Naive thymus-derived CD4-positive, alpha-beta T cell (primary cell): Measurements from ENCODE around the gene GRIP2. TPM values are rescaled to one million over a fixed set of nuclear protein-coding genes. Genes with fewer than 3 reads are reported as not detected.

Experiments used
- ATAC-seq: fragments of 150-1000 bp; cut with Tn5 transposase; 2 replicates; pipeline ENCODE4 v1.10.0; 2021; ENCODE audit warnings: mild to moderate bottlenecking, moderate library complexity
- CTCF ChIA-PET: fragments of 350-600 bp; sonication (Branson Sonifier 250); formaldehyde crosslinking; loops from one replicate; lab custom pipeline; 2021; ENCODE audit warnings: antibody characterized with exemption; lab: Charles Lee
- POLR2A ChIA-PET: fragments of 350-600 bp; sonication (Branson Sonifier 250); formaldehyde crosslinking; loops from one replicate; lab custom pipeline; 2021; ENCODE audit warnings: antibody characterized with exemption, inconsistent platforms; lab: Charles Lee
- DNase-seq, 9 donors: peaks; one replicate each; pipeline versions ENCODE4 v3.0.0 to v3.0.0-alpha.2; 2020 to 2022; ENCODE audit warnings: mixed read lengths in 1 of 9
- H3K27ac ChIP-seq: one replicate; pipeline ENCODE4 v1.7.0; 2013; ENCODE audit warnings: mild to moderate bottlenecking, low read depth, low read length, moderate library complexity
- H3K27me3 ChIP-seq, 2 donors: one replicate each; pipeline ENCODE4 v1.7.0; 2013; ENCODE audit warnings: low read length in 2 of 2, mild to moderate bottlenecking in 2 of 2, moderate library complexity in 2 of 2; ENCODE audit not compliant: control insufficient read depth in 2 of 2, insufficient read depth in 2 of 2
- H3K36me3 ChIP-seq, 3 experiments: 1 replicate in 2 of 3; 2 replicates in 1 of 3; pipeline ENCODE4 v1.7.0; 2013; ENCODE audit warnings: low read length in 3 of 3, mild to moderate bottlenecking in 3 of 3, moderate library complexity in 1 of 3; ENCODE audit not compliant: insufficient read depth in 3 of 3, control insufficient read depth in 2 of 3
- H3K4me1 ChIP-seq, 2 donors: one replicate each; pipeline ENCODE4 v1.7.0; 2013; ENCODE audit warnings: low read length in 2 of 2, mild to moderate bottlenecking in 2 of 2, moderate library complexity in 1 of 2; ENCODE audit not compliant: control insufficient read depth in 2 of 2, insufficient read depth in 2 of 2
- H3K4me3 ChIP-seq: 2 replicates; pipeline ENCODE4 v1.7.0; 2013; ENCODE audit warnings: mild to moderate bottlenecking, low read length
- H3K9me3 ChIP-seq, 3 experiments: 1 replicate in 2 of 3; 2 replicates in 1 of 3; pipeline ENCODE4 v1.7.0; 2013; ENCODE audit warnings: low read length in 3 of 3; ENCODE audit not compliant: control insufficient read depth in 2 of 3
- H3K27ac Mint-ChIP-seq, 9 donors: one replicate each; pipeline ENCODE4 v1.8.0; 2020 to 2022; ENCODE audit warnings: mixed read lengths in 9 of 9, mild to moderate bottlenecking in 8 of 9, moderate library complexity in 5 of 9, inconsistent platforms in 2 of 9
- H3K27me3 Mint-ChIP-seq, 5 donors: one replicate each; pipeline ENCODE4 v1.8.0; 2021 to 2022; ENCODE audit warnings: mixed read lengths in 5 of 5, mild to moderate bottlenecking in 1 of 5
- H3K36me3 Mint-ChIP-seq, 5 donors: one replicate each; pipeline ENCODE4 v1.8.0; 2020 to 2022; ENCODE audit warnings: mixed read lengths in 5 of 5, mild to moderate bottlenecking in 3 of 5, inconsistent platforms in 1 of 5
- H3K4me1 Mint-ChIP-seq, 7 donors: one replicate each; pipeline ENCODE4 v1.8.0; 2020 to 2022; ENCODE audit warnings: mixed read lengths in 7 of 7, mild to moderate bottlenecking in 3 of 7, inconsistent platforms in 1 of 7
- H3K4me3 Mint-ChIP-seq, 10 donors: one replicate each; pipeline ENCODE4 v1.8.0; 2020 to 2022; ENCODE audit warnings: mild to moderate bottlenecking in 10 of 10, mixed read lengths in 10 of 10, moderate library complexity in 6 of 10, inconsistent platforms in 2 of 10
- H3K9me3 Mint-ChIP-seq, 11 donors: one replicate each; pipeline ENCODE4 v1.8.0; 2020 to 2022; ENCODE audit warnings: mixed read lengths in 11 of 11, mild to moderate bottlenecking in 4 of 11, inconsistent platforms in 1 of 11, moderate library complexity in 1 of 11
- intact Hi-C, 2 donors: fragments of 100-400 bp; cut with micrococcal nuclease; formaldehyde crosslinking; loops; one replicate each; pipeline ENCODE4 v1.15.1; 2023
- polyA plus RNA-seq, 2 donors: library from polyadenylated mRNA; unstranded; fragments of 300-500 nt; fragmentation: Illumina TruSeq; gene quantifications; one replicate each; pipeline ENCODE4 v1.2.3, GENCODE V29; 2021
- total RNA-seq, 6 experiments: library from RNA in 5 of 6; stranded (reverse) in 5 of 6; gene quantifications; 1 replicate in 5 of 6; 2 replicates in 1 of 6; pipeline ENCODE4 v1.2.3 and lab custom pipeline; 2021 to 2026

GRIP2 gene
- total and polyA plus RNA-seq, 7 experiments from 2014 or later, result not detected

DNA sequence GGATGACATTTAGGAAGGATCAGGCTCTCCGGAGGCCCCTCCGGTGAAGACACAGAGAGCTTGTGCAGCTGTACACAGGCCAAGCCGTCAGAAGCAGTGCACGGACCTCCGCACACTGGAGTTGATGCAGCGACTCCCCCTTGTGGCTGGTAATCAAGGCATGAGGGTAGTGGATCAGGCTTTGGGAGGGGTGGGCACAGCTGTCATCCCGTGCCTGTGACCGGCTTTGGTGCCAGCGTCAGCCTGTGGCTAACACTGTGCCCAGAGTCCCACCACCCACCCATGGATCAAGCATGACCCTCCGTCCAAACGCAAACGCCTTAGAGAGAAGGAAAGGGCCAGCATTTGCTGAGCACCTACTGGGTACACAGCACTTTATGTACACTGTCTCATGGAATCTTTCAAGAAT is 8.2 kb upstream of the GRIP2 start:
- H3K36me3 ChIP-seq, result no peaks in the 10 kb centered on the region
- no peak overlapping the region for H3K27ac Mint-ChIP-seq
- peaks cover 0 to 2% (median 0%) of the 10 kb centered on the region in 5 donors for H3K36me3 Mint-ChIP-seq
- no peaks in the 10 kb centered on the region for H3K4me1 ChIP-seq
- H3K4me3 Mint-ChIP-seq, result no peak overlapping the region
- peak in 5 of 9 donors; percentile 21 to 33 (median 22) for DNase-seq
- intact Hi-C loops, result loop anchor here (1.0 kb wide), 3 partner anchors 287 to 652 kb away; no protein-coding TSS in a partner anchor
- CTCF ChIA-PET, result interaction anchor here (1.1 kb wide), 1 partner anchor 345 kb away, joined by 3 read pairs; no protein-coding TSS in a partner anchor
- H3K27me3 ChIP-seq, result no peaks in the 10 kb centered on the region
- no peak overlapping the region for H3K4me3 ChIP-seq
- peaks cover 0 to 1% (median 0%) of the 10 kb centered on the region in 11 donors for H3K9me3 Mint-ChIP-seq
- ATAC-seq, result peak; percentile 47
- no peak overlapping the region for H3K27ac ChIP-seq
- POLR2A ChIA-PET, result no interaction called here
- peaks cover 0 to 8% (median 0%) of the 10 kb centered on the region in 7 donors for H3K4me1 Mint-ChIP-seq
- H3K27me3 Mint-ChIP-seq, result peaks cover 18 to 57% (median 41%) of the 10 kb centered on the region in 5 donors
- H3K9me3 ChIP-seq, result no peaks in the 10 kb centered on the region

DNA sequence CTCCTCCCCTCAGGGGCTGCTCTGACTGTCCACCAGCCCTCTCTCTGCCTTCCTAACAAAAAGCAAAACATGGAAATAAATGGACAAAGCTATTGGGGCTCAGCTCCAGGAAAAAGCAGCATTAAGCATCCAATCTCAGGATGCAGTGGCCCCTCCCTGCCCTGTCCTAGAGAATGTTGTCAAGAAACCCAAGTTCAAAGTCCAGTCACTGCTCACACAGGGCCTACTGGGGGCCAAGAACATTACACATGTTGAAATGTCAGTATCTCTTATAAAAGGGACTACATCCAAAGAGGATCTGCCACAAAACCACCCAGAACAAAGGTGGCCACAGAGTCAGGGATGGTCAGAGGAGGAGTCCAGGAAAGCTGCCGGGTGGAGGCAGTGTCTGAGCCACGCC is 7.6 kb upstream of the GRIP2 start:
- intact Hi-C loops, result loop anchor here (1.0 kb wide), 3 partner anchors 286 to 651 kb away; no protein-coding TSS in a partner anchor
- no peak overlapping the region for H3K27ac ChIP-seq
- H3K27me3 ChIP-seq, result no peaks in the 10 kb centered on the region
- H3K27ac Mint-ChIP-seq, result no peak overlapping the region
- no peak overlapping the region for H3K4me3 Mint-ChIP-seq
- H3K36me3 ChIP-seq, result no peaks in the 10 kb centered on the region
- no peaks in the 10 kb centered on the region for H3K4me1 ChIP-seq
- H3K4me3 ChIP-seq, result no peak overlapping the region
- peaks cover 0 to 8% (median 0%) of the 10 kb centered on the region in 7 donors for H3K4me1 Mint-ChIP-seq
- H3K27me3 Mint-ChIP-seq, result peaks cover 12 to 51% (median 39%) of the 10 kb centered on the region in 5 donors
- ChIA-PET POLR2A (no interaction called here), CTCF (interaction anchor here (0.5 to 1.1 kb wide), 2 partner anchors 344 to 613 kb away, joined by 3 read pairs; no protein-coding TSS in a partner anchor)
- H3K9me3 ChIP-seq, result no peaks in the 10 kb centered on the region
- DNase-seq (no peak), ATAC-seq (no peak)
- peaks cover 0 to 1% (median 0%) of the 10 kb centered on the region in 11 donors for H3K9me3 Mint-ChIP-seq
- no peaks in the 10 kb centered on the region for H3K36me3 Mint-ChIP-seq

DNA sequence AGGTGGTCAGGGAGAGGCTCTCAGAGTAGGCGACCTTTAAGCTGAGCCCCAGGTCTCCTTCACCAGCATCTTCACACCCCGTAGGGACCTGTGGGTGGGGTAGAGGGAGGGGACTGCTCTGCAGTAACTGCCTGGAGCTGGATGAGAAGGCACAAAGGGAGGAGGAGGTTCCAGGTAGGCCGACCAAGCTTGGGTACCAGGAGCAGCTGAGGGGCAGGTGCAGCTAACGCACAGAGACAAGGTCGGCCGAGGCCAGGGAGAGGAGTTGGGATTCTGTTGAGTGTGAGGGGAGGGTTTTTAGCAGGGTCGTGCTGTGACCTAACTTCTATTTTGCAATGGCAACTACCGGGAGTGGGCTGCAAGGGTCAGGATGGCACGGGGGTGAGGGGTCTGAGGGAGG is 5.9 kb upstream of the GRIP2 start:
- POLR2A ChIA-PET, result no interaction called here

GRCh38 chr3:14545251-14545635 is 5.1 kb upstream of the GRIP2 start:
- Histone ChIP-seq H3K36me3 (no peaks in the 10 kb centered on the region), H3K27ac (no peak overlapping the region), H3K9me3 (no peaks in the 10 kb centered on the region), H3K4me3 (no peak overlapping the region), H3K4me1 (no peaks in the 10 kb centered on the region), H3K27me3 (no peaks in the 10 kb centered on the region)
- POLR2A ChIA-PET, result no interaction called here
- Mint-ChIP-seq H3K36me3 (no peaks in the 10 kb centered on the region), H3K27ac (no peak overlapping the region), H3K4me1 (peaks cover 0 to 7% (median 0%) of the 10 kb centered on the region in 7 donors), H3K9me3 (peaks cover 0 to 1% (median 0%) of the 10 kb centered on the region in 11 donors), H3K27me3 (peaks cover 9 to 33% (median 20%) of the 10 kb centered on the region in 5 donors), H3K4me3 (no peak overlapping the region)
- intact Hi-C loops, result no loop called here
- CTCF ChIA-PET, result interaction anchor here (1.3 kb wide), 1 partner anchor 649 kb away, joined by 4 read pairs; no protein-coding TSS in a partner anchor
- DNase-seq (no peak), ATAC-seq (no peak)

More for the DNA sequence above, 5.9 kb upstream of the GRIP2 start:
- DNase-seq (no peak), ATAC-seq (no peak)
- Mint-ChIP-seq H3K9me3 (peaks cover 0 to 1% (median 0%) of the 10 kb centered on the region in 11 donors), H3K4me1 (peaks cover 0 to 8% (median 0%) of the 10 kb centered on the region in 7 donors), H3K27ac (no peak overlapping the region), H3K36me3 (no peaks in the 10 kb centered on the region), H3K4me3 (no peak overlapping the region), H3K27me3 (peaks cover 9 to 41% (median 23%) of the 10 kb centered on the region in 5 donors)
- no peaks in the 10 kb centered on the region for H3K9me3 ChIP-seq
- H3K36me3 ChIP-seq, result no peaks in the 10 kb centered on the region
- intact Hi-C loops, result no loop called here
- H3K27ac ChIP-seq, result no peak overlapping the region
- CTCF ChIA-PET, result interaction anchor here (1.3 kb wide), 1 partner anchor 649 kb away, joined by 4 read pairs; no protein-coding TSS in a partner anchor
- no peaks in the 10 kb centered on the region for H3K27me3 ChIP-seq
- no peak overlapping the region for H3K4me3 ChIP-seq
- no peaks in the 10 kb centered on the region for H3K4me1 ChIP-seq

GRCh38 chr3:14544282-14545250 is 4.4 kb upstream of the GRIP2 start:
- intact Hi-C loops, result no loop called here
- Histone ChIP-seq H3K27me3 (no peaks in the 10 kb centered on the region), H3K4me3 (no peak overlapping the region), H3K9me3 (no peaks in the 10 kb centered on the region), H3K36me3 (no peaks in the 10 kb centered on the region), H3K27ac (no peak overlapping the region), H3K4me1 (no peaks in the 10 kb centered on the region)
- Mint-ChIP-seq H3K4me3 (no peak overlapping the region), H3K27ac (no peak overlapping the region), H3K9me3 (peaks cover 0 to 1% (median 0%) of the 10 kb centered on the region in 11 donors), H3K4me1 (peaks cover 0 to 5% (median 0%) of the 10 kb centered on the region in 7 donors), H3K27me3 (peaks cover 9 to 26% (median 18%) of the 10 kb centered on the region in 5 donors), H3K36me3 (no peaks in the 10 kb centered on the region)
- ATAC-seq (no peak), DNase-seq (no peak)
- POLR2A ChIA-PET, result no interaction called here
- CTCF ChIA-PET, result interaction anchor here (0.6 to 1.3 kb wide), 2 partner anchors 648 to 1718 kb away, joined by 3 to 4 read pairs; no protein-coding TSS in a partner anchor

DNA sequence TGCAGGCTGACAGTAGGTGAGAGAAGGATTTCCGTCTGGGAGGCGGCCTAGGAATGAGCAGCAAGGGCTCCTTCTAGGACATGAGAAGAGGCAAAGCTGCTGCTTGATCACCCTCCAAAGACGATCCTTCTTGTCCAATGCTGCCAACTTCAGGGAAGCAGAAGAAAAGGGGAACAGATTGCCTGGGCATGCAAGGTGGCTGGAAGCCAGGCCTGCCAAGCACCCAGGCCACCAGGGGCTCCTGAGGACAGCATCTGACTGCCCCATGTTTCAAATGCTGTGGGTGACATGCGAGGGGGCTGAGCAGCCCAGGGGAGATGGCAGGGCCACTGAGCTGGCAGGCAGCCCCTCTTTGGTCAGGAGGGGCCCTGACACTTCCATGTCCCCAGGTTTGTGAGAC is 3.3 kb upstream of the GRIP2 start:
- DNase-seq (no peak), ATAC-seq (no peak)
- H3K9me3 ChIP-seq, result no peaks in the 10 kb centered on the region
- Mint-ChIP-seq H3K9me3 (peaks cover 0 to 1% (median 0%) of the 10 kb centered on the region in 11 donors), H3K36me3 (no peaks in the 10 kb centered on the region), H3K27me3 (peaks cover 4 to 15% (median 13%) of the 10 kb centered on the region in 5 donors), H3K4me1 (peaks cover 0 to 5% (median 0%) of the 10 kb centered on the region in 7 donors), H3K27ac (no peak overlapping the region), H3K4me3 (no peak overlapping the region)
- ChIA-PET POLR2A (interaction anchor here (0.6 kb wide), 1 partner anchor 112 kb away, joined by 4 read pairs; no protein-coding TSS in a partner anchor), CTCF (interaction anchor here (0.6 kb wide), 1 partner anchor 9 kb away, joined by 7 read pairs; no protein-coding TSS in a partner anchor)
- intact Hi-C loops, result no loop called here
- no peaks in the 10 kb centered on the region for H3K27me3 ChIP-seq
- H3K27ac ChIP-seq, result no peak overlapping the region
- H3K36me3 ChIP-seq, result no peaks in the 10 kb centered on the region
- no peaks in the 10 kb centered on the region for H3K4me1 ChIP-seq
- H3K4me3 ChIP-seq, result no peak overlapping the region
